Hematopoietic multipotent progenitor cell (in vitro differentiated cells): Measurements from ENCODE around the gene OR10P1. TPM values are rescaled to one million over a fixed set of nuclear protein-coding genes. Genes with fewer than 3 reads are reported as not detected.

Experiments used
- DNase-seq, 3 donors: peaks; one replicate each; pipeline ENCODE4 v3.0.0-alpha.2; 2011 to 2015; ENCODE audit warnings: low read depth in 2 of 3, low spot score in 2 of 3
- total RNA-seq: library from RNA; depleted of rRNA; stranded (reverse); fragments of >200 nt; gene quantifications from one replicate; pipeline ENCODE4 v1.2.3, GENCODE V29; 2012

OR10P1 gene
- total RNA-seq, 1 donor = not detected

- peak in 1 of 3 donors; percentile 34 for DNase-seq
These were observed 14.1 kb downstream of the OR10P1 start for GRCh38 chr12:55650620-55651298.

DNA sequence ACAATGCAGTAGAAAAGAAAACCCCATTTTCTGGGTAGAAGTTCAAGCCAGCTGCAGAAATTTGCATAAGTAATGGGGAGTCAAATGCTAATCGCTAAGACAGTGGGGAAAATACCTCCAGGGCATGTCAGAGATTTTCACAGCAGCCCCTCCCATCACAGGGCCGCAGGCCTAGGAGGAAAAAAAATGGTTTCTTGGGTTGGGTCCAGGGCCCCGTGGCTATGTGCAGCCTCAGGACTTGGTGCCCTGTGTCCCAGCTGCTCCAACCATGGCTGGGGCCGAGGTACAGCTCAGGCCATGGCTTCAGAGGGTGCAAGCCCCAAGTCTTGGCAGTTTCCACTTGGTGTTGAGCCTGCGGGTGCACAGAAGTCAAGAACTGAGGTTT, 14.6 kb downstream of the OR10P1 start:
- DNase-seq = no peak

DNA sequence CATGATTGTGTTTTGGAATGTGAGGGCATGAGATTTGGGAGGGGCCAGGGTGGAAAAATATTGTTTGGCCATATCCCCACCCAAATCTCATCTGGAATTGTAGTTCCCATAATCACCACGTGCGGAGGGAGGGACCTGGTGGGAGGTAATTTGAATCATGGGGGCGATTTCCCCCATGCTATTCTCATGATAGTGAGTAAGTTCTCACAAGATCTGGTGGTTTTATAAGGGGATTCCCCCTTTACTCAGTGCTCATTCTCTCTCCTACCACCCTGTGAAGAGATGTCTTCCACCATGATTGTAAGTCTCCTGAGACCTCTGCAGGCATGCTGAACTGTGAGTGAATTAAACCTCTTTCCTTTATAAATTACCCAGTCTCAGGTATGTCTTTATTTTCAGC, 15.7 kb downstream of the OR10P1 start:
- no peak for DNase-seq

GRCh38 chr12:55653031-55653430, 16.3 kb downstream of the OR10P1 start:
- DNase-seq = no peak

- no peak for DNase-seq
These were observed 18.0 kb downstream of the OR10P1 start for GRCh38 chr12:55654511-55655214.

DNA sequence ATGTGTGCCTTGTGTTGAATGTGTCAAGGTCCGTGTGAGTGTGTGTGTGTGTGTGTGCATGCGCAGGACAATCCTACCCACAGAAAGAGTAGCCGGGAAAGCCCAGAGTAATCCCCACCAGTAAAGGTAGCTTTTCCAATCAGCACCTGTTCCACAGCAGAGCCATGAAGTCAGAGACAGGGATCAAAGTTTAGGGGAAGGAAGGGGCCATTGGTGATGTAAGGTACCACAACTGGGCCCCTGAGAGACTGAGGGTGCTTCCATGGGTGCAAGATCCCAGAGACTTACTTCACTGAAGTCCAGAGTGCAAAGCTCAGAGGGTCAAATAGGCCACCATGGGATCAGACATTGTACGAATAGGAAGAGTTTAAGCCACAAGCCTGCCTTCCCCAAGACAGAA, 20.5 kb downstream of the OR10P1 start:
- no peak for DNase-seq

GRCh38 chr12:55658212-55658611, 21.5 kb downstream of the OR10P1 start:
- DNase-seq = no peak

- DNase-seq = no peak
These were observed 22.1 kb downstream of the OR10P1 start for GRCh38 chr12:55658635-55659391.

DNA sequence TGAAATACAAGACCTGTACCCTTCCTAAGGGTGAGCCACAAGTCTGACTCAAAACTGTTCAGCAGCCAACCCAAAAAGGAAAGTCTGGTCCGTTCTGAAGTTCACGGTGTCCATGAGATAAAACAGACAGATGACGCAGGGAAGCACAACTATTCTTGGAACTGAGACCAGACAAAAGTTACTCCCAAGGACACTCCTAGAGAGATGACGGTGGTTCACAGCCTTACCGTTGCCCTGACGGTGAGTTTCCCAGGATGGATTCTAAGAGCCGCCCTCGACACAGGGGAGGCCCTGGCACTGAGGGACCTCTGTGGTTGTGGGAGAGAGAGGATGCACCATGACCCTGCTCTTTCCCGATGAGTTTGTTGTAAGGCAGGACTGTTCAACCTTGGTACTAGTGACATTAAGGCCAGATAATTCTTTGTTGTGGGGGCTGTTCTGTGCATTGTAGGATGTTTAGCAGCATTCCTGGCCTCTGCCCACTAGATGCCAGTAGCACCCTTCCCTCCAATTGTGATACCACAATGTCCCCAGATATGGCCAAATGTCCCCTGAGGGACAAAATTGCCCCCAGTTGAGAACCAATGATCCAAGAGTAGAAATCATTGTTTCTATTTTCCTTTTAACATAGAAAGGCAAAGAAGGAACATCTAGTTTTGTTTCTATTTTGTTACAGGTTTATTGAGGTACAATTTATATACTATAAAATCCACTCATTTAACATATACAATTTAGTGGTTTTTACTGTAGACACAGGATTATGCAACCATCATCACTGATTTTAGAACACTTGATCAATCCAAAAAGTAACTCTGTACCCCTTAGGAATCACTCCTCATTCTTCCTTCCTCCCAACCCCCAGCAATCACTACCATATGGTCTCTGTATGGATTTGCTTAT, 23.0 kb downstream of the OR10P1 start:
- DNase-seq = peak in 1 of 3 donors; percentile 54

GRCh38 chr12:55663391-55663790, 26.7 kb downstream of the OR10P1 start:
- no peak for DNase-seq

GRCh38 chr12:55664826-55665225, 28.1 kb downstream of the OR10P1 start:
- no peak for DNase-seq

- DNase-seq = no peak
These were observed 29.8 kb downstream of the OR10P1 start for GRCh38 chr12:55666508-55666907.

GRCh38 chr12:55670276-55670675, 33.6 kb downstream of the OR10P1 start:
- no peak for DNase-seq

DNA sequence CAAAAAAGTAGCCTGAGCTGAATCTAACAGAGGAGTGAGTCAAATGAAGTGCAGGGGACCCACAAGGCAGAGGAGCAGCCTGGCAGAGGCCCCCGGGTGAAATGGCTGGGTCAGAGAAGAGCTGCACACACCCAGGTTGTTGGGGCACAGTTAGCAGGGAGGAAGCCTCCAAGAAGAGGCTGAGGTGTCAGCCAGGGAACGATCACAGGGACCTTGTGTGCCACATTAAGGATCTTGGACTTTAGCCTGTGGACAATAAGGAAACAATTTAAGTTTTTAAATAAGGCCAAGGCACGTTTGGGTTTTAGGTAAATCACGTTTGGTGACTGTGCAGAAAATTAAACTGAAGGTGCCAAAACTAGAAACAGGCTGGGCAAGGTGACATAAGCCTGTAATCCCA, 35.1 kb downstream of the OR10P1 start:
- no peak for DNase-seq

GRCh38 chr12:55673638-55674037, 36.9 kb downstream of the OR10P1 start:
- DNase-seq = no peak

GRCh38 chr12:55675666-55676065, 39.0 kb downstream of the OR10P1 start:
- no peak for DNase-seq

DNA sequence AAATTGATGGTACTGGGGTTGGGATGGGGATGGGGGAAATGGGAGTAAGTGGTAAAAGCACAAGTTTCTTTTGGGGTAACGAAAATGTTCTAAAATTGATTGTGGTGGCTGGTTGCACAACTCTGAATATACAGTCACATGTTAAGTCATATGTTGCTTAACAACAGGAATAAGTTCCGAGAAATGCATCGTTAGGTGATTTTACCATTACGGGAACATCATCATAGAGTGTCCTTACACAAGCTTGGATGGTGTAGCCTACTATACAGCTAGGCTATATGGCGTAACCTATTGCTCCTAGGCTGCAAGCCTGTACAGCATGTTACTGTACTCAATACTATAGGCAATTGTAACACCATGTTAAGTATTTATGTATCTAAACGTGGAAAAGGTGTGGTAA, 40.0 kb downstream of the OR10P1 start:
- no peak for DNase-seq

DNA sequence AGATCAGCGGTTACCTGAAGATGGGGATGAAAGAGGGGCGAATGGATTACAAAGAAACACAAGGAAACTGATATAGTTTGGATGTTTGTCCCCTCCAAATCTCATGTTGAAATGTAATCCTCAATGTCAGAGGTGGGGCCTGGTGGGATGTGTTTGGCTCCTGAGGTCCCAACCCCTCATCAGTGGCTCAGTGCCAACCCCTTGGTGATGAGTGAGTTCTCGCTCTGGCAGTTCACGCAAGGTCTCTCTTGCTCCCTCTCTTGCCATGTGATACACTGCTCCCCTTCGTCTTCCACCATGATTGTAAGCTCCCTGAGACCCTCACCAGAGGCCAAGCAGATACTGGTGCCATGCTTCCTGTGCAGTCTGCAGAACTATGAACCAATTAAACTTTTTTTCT, 43.0 kb downstream of the OR10P1 start:
- DNase-seq = no peak

- DNase-seq = peak in 2 of 3 donors; percentile 53 to 71
These were observed 44.7 kb downstream of the OR10P1 start for GRCh38 chr12:55681142-55682077.
